ENCODE data around the gene OCIAD2.

DNA sequence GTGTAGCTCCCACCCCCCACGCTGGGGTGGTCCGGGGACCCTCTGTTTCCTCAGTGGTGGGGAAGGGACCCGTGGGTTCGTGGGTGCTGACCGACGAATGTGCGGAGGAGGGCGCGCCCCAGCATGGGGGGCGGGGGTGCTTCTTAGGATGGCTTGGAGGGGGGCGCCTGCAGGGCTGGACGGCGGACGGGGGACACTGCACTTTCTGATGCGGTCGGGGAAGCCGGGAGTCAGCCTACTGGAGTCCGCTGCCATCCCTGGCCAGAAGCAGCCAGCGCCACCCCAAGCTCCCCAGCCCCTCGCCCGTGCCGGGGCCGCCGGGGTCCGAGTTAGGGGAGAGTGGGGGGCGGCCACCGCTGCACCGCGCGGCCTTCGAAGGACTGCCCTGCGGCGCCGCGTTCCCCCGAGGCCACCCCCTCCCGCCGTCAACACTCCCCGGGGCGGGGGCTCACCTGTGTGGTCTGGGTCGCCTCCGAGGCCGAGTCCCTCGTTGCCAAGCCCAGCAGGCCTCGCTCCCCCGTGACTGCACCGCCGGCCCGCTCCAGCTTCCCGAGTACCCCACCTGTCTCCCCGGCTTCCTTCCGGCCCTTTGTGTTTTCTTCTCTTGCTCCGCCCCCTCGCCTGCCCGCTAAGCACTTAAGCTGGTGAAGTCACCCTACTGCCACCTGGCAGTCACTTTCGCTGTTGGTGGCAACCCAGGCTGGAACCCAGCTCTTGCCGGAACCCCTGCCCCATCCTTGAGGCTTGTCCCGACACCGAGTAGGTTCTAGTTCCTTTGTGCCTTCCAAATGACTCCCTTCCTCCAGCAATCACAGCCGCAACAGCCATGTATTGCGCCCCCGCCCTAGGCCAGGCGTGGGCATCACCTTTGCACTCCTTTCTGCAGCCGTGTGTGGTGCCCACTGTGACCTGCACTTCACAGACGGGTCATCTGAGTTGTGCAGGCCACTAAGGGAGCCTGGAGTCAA, at the start of gene OCIAD2:
- TF ChIP-seq EZH2 (IDR thresholded peaks at IDR 0.05; ENCODE audit: insufficient read depth, poor library complexity, severe bottlenecking): no peak
- TF ChIP-seq EZH2phosphoT487 (IDR thresholded peaks at IDR 0.05; ENCODE audit: insufficient read depth, low read depth): no peak

All from GM23248 (cell line).